Astrocyte (in vitro differentiated cells and primary cell): ENCODE data around the gene PATJ. TPM values are rescaled to one million over a fixed set of nuclear protein-coding genes. Genes with fewer than 3 reads are reported as not detected.

Experiments used
- DNase-seq: peaks from one replicate; pipeline ENCODE4 v3.0.0-alpha.2; 2010; ENCODE audit warnings: low read depth
- FAIRE-seq: peaks from 2 replicates; lab custom pipeline; 2011; peaks lifted over from hg19 to GRCh38; lab: Jason Lieb, UNC
- H2AFZ ChIP-seq: 2 replicates; pipeline ENCODE4 v1.6.0; 2012; ENCODE audit warnings: low read depth, low read length, inconsistent platforms
- H3K27ac ChIP-seq: 2 replicates; pipeline ENCODE4 v1.5.1; 2011; ENCODE audit warnings: low read depth, low read length, inconsistent platforms
- H3K27me3 ChIP-seq: 2 replicates; pipeline ENCODE4 v1.6.0; 2011; ENCODE audit warnings: low read length, inconsistent platforms; ENCODE audit not compliant: insufficient read depth
- H3K36me3 ChIP-seq: 2 replicates; pipeline ENCODE4 v1.5.1; 2011; ENCODE audit warnings: low read length, inconsistent platforms; ENCODE audit not compliant: insufficient read depth
- H3K4me1 ChIP-seq: 2 replicates; pipeline ENCODE4 v1.5.1; 2011; ENCODE audit warnings: low read length, inconsistent platforms; ENCODE audit not compliant: insufficient read depth
- H3K4me2 ChIP-seq: 2 replicates; pipeline ENCODE4 v1.6.0; 2012; ENCODE audit warnings: low read length, inconsistent platforms
- H3K4me3 ChIP-seq: 2 replicates; pipeline ENCODE4 v1.5.1; 2011; ENCODE audit warnings: low read depth, mild to moderate bottlenecking, low read length, inconsistent platforms; ENCODE audit not compliant: insufficient read depth
- H3K79me2 ChIP-seq: 2 replicates; pipeline ENCODE4 v1.6.0; 2012; ENCODE audit warnings: mild to moderate bottlenecking, low read length, inconsistent platforms; ENCODE audit not compliant: insufficient read depth
- H3K9ac ChIP-seq: 2 replicates; pipeline ENCODE4 v1.6.0; 2012; ENCODE audit warnings: mild to moderate bottlenecking, low read length, inconsistent platforms
- H3K9me3 ChIP-seq: 2 replicates; pipeline ENCODE4 v1.5.1; 2012; ENCODE audit warnings: low read depth, mild to moderate bottlenecking, low read length, inconsistent platforms; ENCODE audit not compliant: insufficient read depth
- H4K20me1 ChIP-seq: 2 replicates; pipeline ENCODE4 v1.6.0; 2012; ENCODE audit warnings: low read length, inconsistent platforms; ENCODE audit not compliant: insufficient read depth
- H3K27ac Mint-ChIP-seq: one replicate; pipeline ENCODE4 v1.8.0; 2021; ENCODE audit warnings: mild to moderate bottlenecking, mixed read lengths; ENCODE audit not compliant: unreplicated experiment
- H3K27me3 Mint-ChIP-seq: one replicate; pipeline ENCODE4 v1.8.0; 2021; ENCODE audit warnings: low read depth, mixed read lengths; ENCODE audit not compliant: unreplicated experiment
- H3K36me3 Mint-ChIP-seq: one replicate; pipeline ENCODE4 v1.8.0; 2021; ENCODE audit warnings: low read depth, mixed read lengths; ENCODE audit not compliant: unreplicated experiment
- H3K4me1 Mint-ChIP-seq: one replicate; pipeline ENCODE4 v1.8.0; 2021; ENCODE audit warnings: low read depth, mixed read lengths; ENCODE audit not compliant: unreplicated experiment
- H3K4me3 Mint-ChIP-seq: one replicate; pipeline ENCODE4 v1.8.0; 2021; ENCODE audit warnings: mild to moderate bottlenecking, moderate library complexity, mixed read lengths; ENCODE audit not compliant: unreplicated experiment
- H3K9me3 Mint-ChIP-seq: one replicate; pipeline ENCODE4 v1.8.0; 2021; ENCODE audit warnings: mild to moderate bottlenecking, mixed read lengths; ENCODE audit not compliant: unreplicated experiment
- EZH2 ChIP-seq: IDR thresholded peaks from 2 replicates; pipeline ENCODE4 v1.6.1; 2012; ENCODE audit warnings: mild to moderate bottlenecking, low read length, inconsistent platforms; ENCODE audit not compliant: insufficient read depth
- total RNA-seq: library from RNA; stranded (reverse); gene quantifications from 2 replicates; pipeline ENCODE4 v1.2.1, GENCODE V29; 2021
- TF ChIP-seq, protein P1 (sequence below): IDR thresholded peaks from 2 replicates; pipeline ENCODE4 v1.5.1; 2011; ENCODE audit warnings: low read depth, mild to moderate bottlenecking, inconsistent platforms, low read length, moderate library complexity; ENCODE audit not compliant: insufficient read depth

The PATJ gene
- total RNA-seq, 1 donor from 2014 or later = 11.0 TPM

- FAIRE-seq = no peak
- no peak overlapping the region for H3K27ac ChIP-seq
- H3K36me3 Mint-ChIP-seq = no peaks in the 10 kb centered on the region
- no peaks in the 10 kb centered on the region for H3K27me3 ChIP-seq
- no peak overlapping the region for H3K4me2 ChIP-seq
- H3K27ac Mint-ChIP-seq = no peak overlapping the region
- H3K9ac ChIP-seq = no peak overlapping the region
- no peak overlapping the region for H3K4me3 Mint-ChIP-seq
- no peaks in the 10 kb centered on the region for H3K36me3 ChIP-seq
- no peak for DNase-seq
- no peak for TF ChIP-seq EZH2
- TF ChIP-seq, protein P1, sequence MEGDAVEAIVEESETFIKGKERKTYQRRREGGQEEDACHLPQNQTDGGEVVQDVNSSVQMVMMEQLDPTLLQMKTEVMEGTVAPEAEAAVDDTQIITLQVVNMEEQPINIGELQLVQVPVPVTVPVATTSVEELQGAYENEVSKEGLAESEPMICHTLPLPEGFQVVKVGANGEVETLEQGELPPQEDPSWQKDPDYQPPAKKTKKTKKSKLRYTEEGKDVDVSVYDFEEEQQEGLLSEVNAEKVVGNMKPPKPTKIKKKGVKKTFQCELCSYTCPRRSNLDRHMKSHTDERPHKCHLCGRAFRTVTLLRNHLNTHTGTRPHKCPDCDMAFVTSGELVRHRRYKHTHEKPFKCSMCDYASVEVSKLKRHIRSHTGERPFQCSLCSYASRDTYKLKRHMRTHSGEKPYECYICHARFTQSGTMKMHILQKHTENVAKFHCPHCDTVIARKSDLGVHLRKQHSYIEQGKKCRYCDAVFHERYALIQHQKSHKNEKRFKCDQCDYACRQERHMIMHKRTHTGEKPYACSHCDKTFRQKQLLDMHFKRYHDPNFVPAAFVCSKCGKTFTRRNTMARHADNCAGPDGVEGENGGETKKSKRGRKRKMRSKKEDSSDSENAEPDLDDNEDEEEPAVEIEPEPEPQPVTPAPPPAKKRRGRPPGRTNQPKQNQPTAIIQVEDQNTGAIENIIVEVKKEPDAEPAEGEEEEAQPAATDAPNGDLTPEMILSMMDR = no peak
- H3K9me3 Mint-ChIP-seq = no peaks in the 10 kb centered on the region
- H3K4me3 ChIP-seq = no peak overlapping the region
- H3K4me1 ChIP-seq = no peaks in the 10 kb centered on the region
- H3K27me3 Mint-ChIP-seq = no peaks in the 10 kb centered on the region
- no peaks in the 10 kb centered on the region for H4K20me1 ChIP-seq
- H2AFZ ChIP-seq = no peak overlapping the region
- H3K79me2 ChIP-seq = no peaks in the 10 kb centered on the region
- H3K9me3 ChIP-seq = no peaks in the 10 kb centered on the region
- H3K4me1 Mint-ChIP-seq = peaks cover 11% of the 10 kb centered on the region
Measured at GRCh38 chr1:61968869-61969268, 226.6 kb downstream of the PATJ start.

GRCh38 chr1:61973100-61973837 is 231.0 kb downstream of the PATJ start:
- no peaks in the 10 kb centered on the region for H3K79me2 ChIP-seq
- H3K27ac ChIP-seq = no peak overlapping the region
- H3K4me2 ChIP-seq = no peak overlapping the region
- no peak overlapping the region for H2AFZ ChIP-seq
- H3K9ac ChIP-seq = no peak overlapping the region
- H3K36me3 ChIP-seq = no peaks in the 10 kb centered on the region
- Mint-ChIP-seq H3K4me3 (no peak overlapping the region), H3K4me1 (peaks cover 3% of the 10 kb centered on the region), H3K27me3 (no peaks in the 10 kb centered on the region), H3K27ac (no peak overlapping the region), H3K9me3 (no peaks in the 10 kb centered on the region), H3K36me3 (no peaks in the 10 kb centered on the region)
- no peaks in the 10 kb centered on the region for H3K27me3 ChIP-seq
- DNase-seq = no peak
- H3K4me3 ChIP-seq = no peak overlapping the region
- H3K9me3 ChIP-seq = no peaks in the 10 kb centered on the region
- FAIRE-seq = no peak
- no peaks in the 10 kb centered on the region for H4K20me1 ChIP-seq
- TF ChIP-seq, protein P1 = no peak
- TF ChIP-seq EZH2 = no peak
- H3K4me1 ChIP-seq = no peaks in the 10 kb centered on the region

DNA sequence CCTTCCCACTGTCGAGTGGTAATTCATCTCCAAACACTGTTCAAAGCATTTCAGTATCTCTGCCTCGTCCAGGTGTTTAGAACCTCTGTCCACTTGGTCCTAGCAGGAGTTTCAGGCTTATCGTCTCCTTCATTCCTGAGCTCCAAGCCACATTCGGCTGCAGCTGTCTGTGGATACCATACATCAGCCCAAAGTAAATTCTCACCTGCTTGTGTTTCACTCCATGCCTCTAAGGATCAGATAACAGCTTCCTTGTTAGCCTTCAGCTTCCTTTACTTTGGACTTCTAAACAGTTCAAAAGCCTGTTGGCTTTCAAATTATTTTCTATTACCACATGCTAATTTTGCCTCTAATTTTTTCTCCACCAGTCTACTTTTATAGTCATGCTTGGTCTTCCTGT is 233.4 kb downstream of the PATJ start:
- H3K79me2 ChIP-seq = no peaks in the 10 kb centered on the region
- Mint-ChIP-seq H3K4me3 (no peak overlapping the region), H3K27me3 (no peaks in the 10 kb centered on the region), H3K27ac (no peak overlapping the region), H3K36me3 (no peaks in the 10 kb centered on the region), H3K9me3 (no peaks in the 10 kb centered on the region), H3K4me1 (peaks cover 3% of the 10 kb centered on the region)
- no peak overlapping the region for H3K4me2 ChIP-seq
- H3K27ac ChIP-seq = no peak overlapping the region
- H3K27me3 ChIP-seq = no peaks in the 10 kb centered on the region
- H3K9me3 ChIP-seq = no peaks in the 10 kb centered on the region
- H3K4me1 ChIP-seq = no peaks in the 10 kb centered on the region
- H2AFZ ChIP-seq = no peak overlapping the region
- no peaks in the 10 kb centered on the region for H3K36me3 ChIP-seq
- H4K20me1 ChIP-seq = no peaks in the 10 kb centered on the region
- TF ChIP-seq, protein P1 = no peak
- no peak for TF ChIP-seq EZH2
- FAIRE-seq (no peak), DNase-seq (no peak)
- H3K9ac ChIP-seq = no peak overlapping the region
- no peak overlapping the region for H3K4me3 ChIP-seq
